HG03159 (cell line): Measurements from ENCODE around the gene AMBN.
"Not testable (repeated sequence)": the region's sequence is repeated elsewhere in the genome, so short reads cannot be mapped to it uniquely, and the experiment has no call there.

ENCODE experiments used
- ATAC-seq: cut with Tn5 transposase; IDR thresholded peaks from one replicate; pipeline ENCODE4 v1.9.1; 2021; ENCODE audit warnings: mild to moderate bottlenecking, moderate library complexity; ENCODE audit not compliant: unreplicated experiment

AMBN gene

GRCh38 chr4:70607334-70607853, 15.3 kb downstream of the AMBN start:
- no peak for ATAC-seq

- ATAC-seq, result no peak
Observed at GRCh38 chr4:70608324-70608723, 16.3 kb downstream of the AMBN start.

GRCh38 chr4:70613306-70614183, 21.5 kb downstream of the AMBN start:
- peak; percentile 68 for ATAC-seq

DNA sequence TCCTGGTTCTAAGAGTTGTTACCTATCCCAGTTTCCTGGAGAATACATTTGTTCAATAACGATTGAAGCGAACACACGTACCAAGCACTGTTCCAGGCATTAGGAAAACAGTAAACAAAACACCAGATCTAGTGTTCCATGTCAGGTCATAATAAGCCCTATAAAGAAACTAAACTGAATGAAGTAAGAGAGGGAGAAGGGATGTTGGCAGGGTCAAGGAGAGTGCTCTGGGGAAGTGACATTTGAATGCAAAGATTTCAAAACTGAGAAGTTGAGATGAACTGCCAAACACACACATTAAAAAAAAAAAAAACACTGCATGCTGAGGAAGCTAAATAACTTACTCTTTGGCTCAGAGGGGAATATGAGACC, 22.1 kb downstream of the AMBN start:
- no peak for ATAC-seq

- no peak for ATAC-seq
Observed at GRCh38 chr4:70619288-70619687, 27.2 kb downstream of the AMBN start.

DNA sequence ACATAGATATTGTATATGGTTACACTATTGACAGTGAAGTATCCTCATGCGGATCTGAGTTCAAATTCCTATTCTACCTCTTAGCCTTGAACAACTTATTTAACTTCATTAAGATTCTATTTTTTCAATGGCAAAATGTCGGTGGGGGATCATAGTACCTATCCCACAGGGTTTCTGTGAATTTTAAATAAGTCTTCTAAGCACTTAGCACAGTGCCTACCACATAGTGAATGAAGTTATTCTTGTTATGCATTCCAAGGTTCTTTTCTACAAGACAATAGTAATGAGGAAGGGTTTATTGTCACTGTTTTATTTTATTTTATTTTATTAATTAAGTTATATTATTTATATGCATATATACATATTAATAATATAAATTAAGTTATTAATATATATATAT, 27.7 kb downstream of the AMBN start:
- ATAC-seq, result no peak

DNA sequence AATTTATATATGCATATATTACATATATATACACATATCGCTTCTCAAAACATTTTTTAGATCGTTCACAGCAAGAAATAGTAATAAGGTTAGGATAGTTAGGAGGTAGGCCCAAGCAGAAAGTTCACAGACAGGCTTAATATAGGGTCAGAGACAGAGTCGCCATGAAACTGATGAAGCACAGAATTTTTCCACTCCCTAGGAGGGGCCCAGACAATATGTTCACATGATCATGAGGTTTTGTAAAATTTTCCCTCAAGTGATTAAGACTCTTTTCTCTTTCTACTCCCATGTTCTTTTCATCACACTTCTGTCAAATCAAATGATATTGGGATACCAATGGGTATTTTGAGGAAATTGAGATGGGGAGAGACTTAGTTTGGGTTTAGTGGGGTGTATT, 31.3 kb downstream of the AMBN start:
- no peak for ATAC-seq

DNA sequence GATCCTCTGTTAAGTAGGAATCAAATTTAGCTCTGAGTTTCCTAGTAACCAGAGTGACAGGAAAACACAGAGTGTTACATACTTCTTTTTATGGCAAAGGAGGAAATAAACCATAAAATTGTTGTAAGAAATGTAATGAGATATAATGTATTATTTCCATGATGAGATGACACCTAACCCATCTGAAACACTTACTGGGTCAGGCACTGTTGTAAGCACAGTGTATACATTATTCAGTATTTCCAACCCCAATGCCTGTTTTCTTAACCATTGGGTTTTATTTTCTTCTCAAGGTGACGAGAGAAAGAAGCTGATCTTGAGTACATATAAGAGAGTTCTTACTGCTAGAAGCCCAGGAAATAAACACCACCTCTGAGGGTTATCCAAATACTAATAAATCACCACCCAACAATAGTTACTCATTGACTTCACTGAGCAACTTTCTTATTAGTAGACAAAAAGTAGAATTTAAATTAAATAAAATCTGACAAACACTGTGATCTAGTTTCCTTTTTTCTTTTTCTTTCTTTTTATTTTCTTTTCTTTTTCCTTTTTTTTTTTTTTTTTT, 32.3 kb downstream of the AMBN start:
- ATAC-seq, result no peak

GRCh38 chr4:70627620-70628019, 35.6 kb downstream of the AMBN start:
- no peak for ATAC-seq

DNA sequence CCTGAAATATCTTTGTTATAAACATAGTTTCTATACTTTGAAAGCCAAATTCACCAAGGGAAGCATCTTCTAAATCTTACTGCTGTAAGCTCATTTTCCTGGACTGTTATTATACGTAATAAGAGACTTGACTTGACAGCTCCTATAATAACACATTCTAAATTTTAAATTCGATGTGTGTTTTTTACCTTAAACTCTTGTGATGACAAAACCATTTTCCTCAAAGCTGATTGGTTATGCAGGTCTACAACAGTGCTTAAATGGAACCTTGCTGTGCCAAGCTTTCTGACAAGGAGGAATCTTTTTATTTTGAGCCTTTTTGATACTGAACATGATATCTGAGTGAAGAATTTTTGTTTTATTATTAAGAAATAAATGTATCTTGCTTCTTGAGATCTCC, 36.4 kb downstream of the AMBN start, which contains the start of gene ENAM:
ENAM (plus strand) TSS at position 301 of the 400 bp plus-strand sequence. CDS start 757 bp downstream, outside the sequence.
- no peak for ATAC-seq

- ATAC-seq, result peak; percentile 76
Observed at GRCh38 chr4:70629469-70630090, 37.5 kb downstream of the AMBN start.

GRCh38 chr4:70630162-70630561, 38.1 kb downstream of the AMBN start:
- ATAC-seq, result no peak

DNA sequence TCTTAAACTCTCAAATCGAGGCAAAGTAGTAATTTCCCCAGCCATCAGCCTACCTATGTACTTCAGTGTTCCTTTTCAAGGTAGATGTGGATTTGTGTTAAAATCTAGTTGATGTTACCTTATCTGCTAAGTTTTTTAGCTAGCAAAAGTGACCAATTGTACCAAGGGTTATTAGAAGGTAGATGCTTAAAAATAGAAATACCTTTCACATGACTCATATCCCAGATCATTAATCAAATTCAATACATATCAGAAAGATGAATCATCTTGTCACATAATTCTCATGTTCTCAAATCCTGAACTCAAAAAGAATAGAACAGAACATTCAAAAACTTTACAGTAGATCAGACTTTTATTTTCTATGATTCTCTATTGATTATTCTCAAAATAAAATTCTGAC, 40.0 kb downstream of the AMBN start:
- ATAC-seq, result no peak

GRCh38 chr4:70634482-70634881, 42.4 kb downstream of the AMBN start:
- ATAC-seq, result no peak

DNA sequence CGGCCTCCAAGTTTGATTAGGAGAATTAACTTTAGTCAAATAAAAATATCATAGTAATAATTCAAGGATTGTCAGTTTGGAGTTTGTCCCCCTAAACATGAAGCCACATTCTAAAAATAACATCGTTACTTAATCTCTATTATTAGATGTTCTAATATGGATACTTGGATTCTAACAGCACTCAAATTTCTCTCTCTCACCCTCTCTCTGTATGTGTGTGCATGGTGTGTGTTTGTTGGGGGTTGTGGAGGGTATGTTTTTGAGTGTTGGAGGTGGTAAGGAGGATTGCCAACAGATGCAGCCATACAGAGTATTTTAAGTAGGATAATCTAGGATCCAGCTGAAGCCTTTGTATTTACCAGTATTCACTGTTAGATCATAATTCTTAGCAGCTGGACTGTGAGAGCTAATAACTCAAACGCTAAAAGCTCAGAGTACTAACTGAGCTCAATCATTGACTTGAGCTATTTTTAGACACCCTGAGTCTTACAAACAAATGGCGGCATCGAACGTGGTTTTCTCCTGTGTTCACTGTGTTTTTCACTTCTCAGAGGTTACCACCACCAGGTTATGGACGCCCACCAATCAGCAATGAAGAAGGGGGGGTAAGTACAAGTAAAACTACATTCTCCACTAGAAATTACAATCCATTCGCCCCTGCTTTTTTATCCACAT, 45.3 kb downstream of the AMBN start:
- ATAC-seq, result peak; percentile 76

DNA sequence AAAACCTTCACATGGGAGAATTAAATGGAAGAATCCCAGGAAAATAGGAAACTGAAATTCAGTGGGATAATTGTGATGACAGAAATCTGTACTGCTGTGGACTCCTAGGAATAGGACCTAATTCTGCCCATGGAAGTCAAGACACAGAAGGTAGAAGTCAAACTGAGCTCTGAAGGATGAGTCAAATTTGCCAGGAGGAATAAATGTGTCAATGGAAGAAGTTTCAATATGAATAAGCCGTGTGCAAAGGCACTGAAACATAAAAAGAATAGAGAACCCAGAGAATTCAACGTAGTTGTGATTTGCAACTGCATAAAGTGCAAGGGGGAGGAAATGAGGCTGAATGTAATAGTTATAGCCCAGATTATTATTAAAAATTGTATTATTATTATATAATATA, 48.1 kb downstream of the AMBN start:
- ATAC-seq, result no peak

DNA sequence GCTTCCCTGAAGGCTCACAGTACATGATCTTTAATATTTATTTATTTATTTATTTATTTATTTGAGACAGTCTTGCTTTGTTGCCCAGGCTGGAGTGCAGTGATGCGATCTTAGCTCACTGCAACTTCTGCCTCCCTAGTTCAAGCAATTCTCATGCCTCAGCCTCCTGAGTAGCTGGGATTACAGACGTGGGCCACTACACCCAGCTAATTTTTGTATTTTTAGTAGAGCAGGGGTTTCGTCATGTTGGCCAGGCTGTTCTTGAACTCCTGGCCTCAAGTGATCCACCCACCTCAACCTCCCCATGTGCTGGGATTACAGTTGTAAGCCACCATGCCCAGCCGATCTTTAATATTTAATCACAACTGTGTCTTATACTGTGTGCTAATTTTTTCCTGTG, 58.7 kb downstream of the AMBN start:
- ATAC-seq, result not testable (repeated sequence)

DNA sequence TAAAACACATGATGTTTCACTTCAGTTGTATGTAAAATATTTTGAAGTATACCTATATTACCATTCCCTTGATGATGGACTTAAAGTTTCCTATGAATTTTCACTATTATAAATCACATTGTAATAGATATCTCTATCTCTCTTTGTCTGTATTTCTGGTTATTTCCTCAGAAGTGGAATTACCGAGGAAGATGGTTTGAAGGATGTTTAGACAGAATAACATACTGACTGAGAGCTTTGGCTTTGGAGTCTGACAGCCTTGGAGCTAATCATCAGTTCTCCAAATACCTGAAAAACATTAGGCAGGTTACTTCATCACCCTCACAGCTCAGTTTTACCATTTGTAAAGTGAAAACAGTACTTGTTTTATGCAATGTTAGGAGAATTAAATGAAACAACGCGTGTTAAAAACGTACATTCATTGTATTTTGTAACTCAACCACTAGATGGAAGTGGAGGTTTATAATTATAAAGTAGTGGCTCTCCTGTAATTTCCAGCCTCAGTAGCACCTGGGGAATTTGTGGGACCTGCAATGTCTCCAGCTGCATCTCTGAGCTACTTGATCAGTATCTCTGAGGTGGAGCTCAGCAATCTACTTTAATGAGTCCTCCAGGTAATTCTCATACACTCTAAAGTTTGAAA, 59.9 kb downstream of the AMBN start:
- ATAC-seq, result peak; percentile 38

GRCh38 chr4:70654605-70655011, 62.6 kb downstream of the AMBN start:
- no peak for ATAC-seq
